ENCODE data around the gene CLEC4C.
"Not testable (repeated sequence)": the region's sequence is repeated elsewhere in the genome, so short reads cannot be mapped to it uniquely, and the experiment has no call there.

CLEC4C gene

GRCh38 chr12:7787574-7788293 lies 40.6 kb upstream of the CLEC4C start:
- Histone ChIP-seq H3K36me3 (ENCODE audit: insufficient read depth) (no peaks in the 10 kb centered on the region), H4K20me1 (ENCODE audit: insufficient read depth) (no peaks in the 10 kb centered on the region), H3K9ac (no peak overlapping the region), H3K27ac (no peak overlapping the region), H3K79me2 (ENCODE audit: insufficient read depth, low read depth) (no peaks in the 10 kb centered on the region), H3K4me1 (ENCODE audit: low read depth, poor library complexity, severe bottlenecking) (no peaks in the 10 kb centered on the region), H3K4me3 (IDR thresholded peaks at IDR 0.05; ENCODE audit: insufficient read depth, low read depth, low read length) (no peak overlapping the region), H2AFZ (ENCODE audit: low read depth) (no peak overlapping the region), H3K4me2 (no peak overlapping the region), H3K27me3 (ENCODE audit: insufficient read depth, low read depth) (no peaks in the 10 kb centered on the region)
- TF ChIP-seq CTCF (conservative IDR thresholded peaks at IDR 0.05; ENCODE audit: low read depth, low read length): no peak

GRCh38 chr12:7784701-7785100 lies 37.5 kb upstream of the CLEC4C start:
- no peaks in the 10 kb centered on the region for H3K79me2 ChIP-seq (ENCODE audit: insufficient read depth, low read depth)
- H3K4me3 ChIP-seq (IDR thresholded peaks at IDR 0.05; ENCODE audit: insufficient read depth, low read depth, low read length): no peak overlapping the region
- no peaks in the 10 kb centered on the region for H3K36me3 ChIP-seq (ENCODE audit: insufficient read depth)
- H3K27ac ChIP-seq: no peak overlapping the region
- H3K4me2 ChIP-seq: no peak overlapping the region
- no peak overlapping the region for H2AFZ ChIP-seq (ENCODE audit: low read depth)
- H3K27me3 ChIP-seq (ENCODE audit: insufficient read depth, low read depth): no peaks in the 10 kb centered on the region
- no peaks in the 10 kb centered on the region for H4K20me1 ChIP-seq (ENCODE audit: insufficient read depth)
- H3K4me1 ChIP-seq (ENCODE audit: low read depth, poor library complexity, severe bottlenecking): no peaks in the 10 kb centered on the region
- H3K9ac ChIP-seq: no peak overlapping the region
- TF ChIP-seq CTCF (conservative IDR thresholded peaks at IDR 0.05; ENCODE audit: low read depth, low read length): no peak

- H3K27me3 ChIP-seq (ENCODE audit: insufficient read depth, low read depth); H4K20me1 ChIP-seq (ENCODE audit: insufficient read depth): not testable (repeated sequence)
These were observed 36.3 kb upstream of the CLEC4C start for GRCh38 chr12:7783433-7783832.

GRCh38 chr12:7782055-7782454 lies 34.9 kb upstream of the CLEC4C start:
- H3K27ac ChIP-seq: no peak overlapping the region
- TF ChIP-seq CTCF (conservative IDR thresholded peaks at IDR 0.05; ENCODE audit: low read depth, low read length): no peak
- no peak overlapping the region for H3K4me3 ChIP-seq (IDR thresholded peaks at IDR 0.05; ENCODE audit: insufficient read depth, low read depth, low read length)
- no peak overlapping the region for H2AFZ ChIP-seq (ENCODE audit: low read depth)
- H3K4me2 ChIP-seq: no peak overlapping the region
- no peak overlapping the region for H3K9ac ChIP-seq
- H3K79me2 ChIP-seq (ENCODE audit: insufficient read depth, low read depth): no peaks in the 10 kb centered on the region
- no peaks in the 10 kb centered on the region for H3K36me3 ChIP-seq (ENCODE audit: insufficient read depth)
- no peaks in the 10 kb centered on the region for H3K27me3 ChIP-seq (ENCODE audit: insufficient read depth, low read depth)
- no peaks in the 10 kb centered on the region for H3K4me1 ChIP-seq (ENCODE audit: low read depth, poor library complexity, severe bottlenecking)
- no peaks in the 10 kb centered on the region for H4K20me1 ChIP-seq (ENCODE audit: insufficient read depth)

More at GRCh38 chr12:7783433-7783832, 36.3 kb upstream of the CLEC4C start:
- not testable (repeated sequence) for H3K4me1 ChIP-seq (ENCODE audit: low read depth, poor library complexity, severe bottlenecking); H3K9ac ChIP-seq; H3K27ac ChIP-seq; H3K4me3 ChIP-seq (IDR thresholded peaks at IDR 0.05; ENCODE audit: insufficient read depth, low read depth, low read length); H3K4me2 ChIP-seq; H3K79me2 ChIP-seq (ENCODE audit: insufficient read depth, low read depth); H2AFZ ChIP-seq (ENCODE audit: low read depth); H3K36me3 ChIP-seq (ENCODE audit: insufficient read depth)

GRCh38 chr12:7781274-7781673 lies 34.1 kb upstream of the CLEC4C start:
- Histone ChIP-seq H3K27ac (no peak overlapping the region), H3K27me3 (ENCODE audit: insufficient read depth, low read depth) (no peaks in the 10 kb centered on the region), H4K20me1 (ENCODE audit: insufficient read depth) (no peaks in the 10 kb centered on the region), H3K9ac (no peak overlapping the region), H3K4me1 (ENCODE audit: low read depth, poor library complexity, severe bottlenecking) (no peaks in the 10 kb centered on the region), H2AFZ (ENCODE audit: low read depth) (no peak overlapping the region), H3K4me2 (no peak overlapping the region), H3K36me3 (ENCODE audit: insufficient read depth) (no peaks in the 10 kb centered on the region), H3K79me2 (ENCODE audit: insufficient read depth, low read depth) (no peaks in the 10 kb centered on the region), H3K4me3 (IDR thresholded peaks at IDR 0.05; ENCODE audit: insufficient read depth, low read depth, low read length) (no peak overlapping the region)
- no peak for TF ChIP-seq CTCF (conservative IDR thresholded peaks at IDR 0.05; ENCODE audit: low read depth, low read length)

Data from KMS-11 (cell line).